ENCODE results near the gene KHDC1.

GRCh38 chr6:73309535-73309784 lies 46.5 kb upstream of the KHDC1 start:
- TF ChIP-seq POLR2A (IDR thresholded peaks at IDR 0.05) (no peak), CTCF (IDR thresholded peaks at IDR 0.05) (no peak)

All from lower leg skin (tissue), 3 donors.